Stimulated activated CD4-positive, alpha-beta T cell treated with anti-CD3 and anti-CD28 coated beads, Interleukin-15, amount 100 ng/mL, for 24 hours (primary cell): ENCODE data around the gene PPP1R27.

Source experiments
- DNase-seq: peaks from one replicate; pipeline ENCODE4 v3.0.0-alpha.2; 2020

Gene PPP1R27

DNA sequence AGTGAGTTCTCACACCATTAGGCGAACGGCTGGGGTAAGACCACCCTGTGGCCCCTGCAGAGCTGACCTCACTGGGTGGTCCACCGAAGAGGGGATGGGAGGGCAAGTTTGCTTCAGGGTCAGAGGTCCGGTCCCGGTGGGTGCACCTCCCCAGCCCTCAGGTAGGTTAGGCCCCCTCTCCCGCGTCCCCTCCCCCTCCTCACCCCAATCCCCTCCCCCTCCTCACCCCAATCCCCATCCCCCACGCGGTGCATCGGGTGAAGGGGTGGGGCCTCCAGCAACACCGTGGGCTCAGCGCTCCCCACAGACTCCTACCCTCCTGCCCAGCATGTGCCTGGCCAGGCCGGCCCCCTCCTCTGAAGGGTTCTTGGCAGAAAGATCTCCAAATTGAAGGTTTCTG lies 15.1 kb downstream of the PPP1R27 start:
- DNase-seq, result no peak

- DNase-seq, result no peak
These were observed 17.1 kb downstream of the PPP1R27 start for GRCh38 chr17:81817758-81818147.

DNA sequence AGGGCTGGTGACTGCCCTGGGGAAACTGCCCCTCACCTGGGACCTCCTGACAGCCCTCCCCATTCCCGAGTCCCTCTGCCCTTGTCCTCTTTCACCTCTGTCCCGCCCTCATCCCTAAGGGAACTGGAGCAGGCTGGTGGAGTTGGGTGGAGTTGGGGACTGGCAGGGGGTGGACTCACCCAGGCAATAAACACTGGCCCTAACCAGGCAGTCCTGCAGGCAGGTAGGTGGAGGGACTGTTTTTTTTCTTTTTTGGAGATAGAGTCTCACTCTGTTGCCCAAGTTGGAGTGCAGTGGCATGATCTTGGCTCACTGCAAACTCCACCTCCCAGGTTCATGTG lies 19.2 kb downstream of the PPP1R27 start:
- no peak for DNase-seq

- no peak for DNase-seq
These were observed 19.9 kb downstream of the PPP1R27 start for GRCh38 chr17:81814748-81815645.

- DNase-seq, result no peak
These were observed 20.8 kb downstream of the PPP1R27 start for GRCh38 chr17:81813861-81814683.

- no peak for DNase-seq
These were observed 21.5 kb downstream of the PPP1R27 start for GRCh38 chr17:81813371-81813684.

GRCh38 chr17:81812571-81813370 lies 22.1 kb downstream of the PPP1R27 start:
- DNase-seq, result no peak

- DNase-seq, result no peak
These were observed 22.9 kb downstream of the PPP1R27 start for GRCh38 chr17:81811705-81812570.

- no peak for DNase-seq
These were observed 23.8 kb downstream of the PPP1R27 start for GRCh38 chr17:81810892-81811704.

DNA sequence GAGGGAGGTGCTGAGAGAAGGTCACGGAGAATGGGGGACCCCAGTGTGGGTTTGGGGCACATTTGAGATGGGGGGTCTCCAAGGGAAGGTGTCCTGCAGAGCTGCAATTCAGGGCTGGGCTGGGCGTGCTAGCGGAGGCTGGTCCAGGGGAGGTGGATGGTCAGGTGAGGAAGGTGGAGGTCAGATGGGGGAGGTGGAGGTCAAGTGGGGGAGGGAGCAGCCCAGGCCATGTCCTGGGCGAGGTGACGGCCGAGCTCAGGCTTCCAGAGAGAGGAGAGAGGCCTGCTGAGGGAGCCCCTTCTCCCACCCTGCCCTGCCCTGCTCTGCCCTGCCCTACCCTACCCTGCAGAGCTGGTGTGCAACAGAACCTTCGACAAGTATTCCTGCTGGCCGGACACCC lies 24.4 kb downstream of the PPP1R27 start:
- DNase-seq, result no peak

GRCh38 chr17:81809556-81809998 lies 25.3 kb downstream of the PPP1R27 start:
- no peak for DNase-seq

- no peak for DNase-seq
These were observed 25.9 kb downstream of the PPP1R27 start for GRCh38 chr17:81808778-81809555.

DNA sequence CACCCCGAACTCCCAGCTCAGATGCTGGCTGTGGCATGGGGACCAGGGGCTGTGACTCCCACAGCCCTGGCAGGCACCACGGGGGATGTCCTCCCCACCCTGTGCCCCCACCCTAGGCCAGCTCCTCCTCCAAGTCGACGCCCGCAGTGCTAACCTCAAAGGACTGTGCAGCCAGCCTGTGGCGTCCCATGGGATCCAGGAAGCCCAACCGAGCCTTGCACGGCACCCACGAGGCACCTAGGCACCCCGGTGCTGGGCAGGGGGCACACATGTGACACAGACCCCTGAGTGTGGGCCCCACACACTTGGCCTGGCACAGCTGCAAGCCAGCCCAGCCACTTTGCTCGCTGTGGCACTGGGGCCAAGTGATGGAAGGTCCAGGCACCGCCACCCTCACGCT lies 27.0 kb downstream of the PPP1R27 start:
- no peak for DNase-seq

DNA sequence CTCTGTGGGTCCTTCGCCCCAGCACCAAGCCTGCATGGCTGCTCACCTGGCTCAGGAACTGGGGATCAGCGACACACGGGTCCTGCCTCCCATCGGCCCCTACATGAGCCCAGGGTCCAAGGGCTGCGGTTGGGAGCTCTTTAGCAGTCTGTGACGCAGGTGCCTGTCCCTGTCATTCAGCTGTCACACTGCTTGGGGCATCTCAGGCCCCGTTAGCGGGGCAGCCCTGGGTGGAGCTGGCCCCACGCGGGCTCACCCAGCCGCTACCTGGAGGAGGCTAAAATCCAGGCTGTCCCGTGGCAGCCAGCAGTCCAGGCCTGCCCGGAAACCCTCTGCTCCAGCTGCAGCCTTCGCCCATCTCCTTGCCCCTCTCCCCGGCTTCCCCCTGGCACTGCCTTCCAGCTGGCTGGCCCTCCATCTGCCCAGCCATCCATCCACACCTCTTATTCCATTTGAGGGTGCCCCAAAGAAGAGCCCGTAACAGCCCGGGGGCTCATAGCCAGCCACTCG lies 27.6 kb downstream of the PPP1R27 start:
- DNase-seq, result no peak

DNA sequence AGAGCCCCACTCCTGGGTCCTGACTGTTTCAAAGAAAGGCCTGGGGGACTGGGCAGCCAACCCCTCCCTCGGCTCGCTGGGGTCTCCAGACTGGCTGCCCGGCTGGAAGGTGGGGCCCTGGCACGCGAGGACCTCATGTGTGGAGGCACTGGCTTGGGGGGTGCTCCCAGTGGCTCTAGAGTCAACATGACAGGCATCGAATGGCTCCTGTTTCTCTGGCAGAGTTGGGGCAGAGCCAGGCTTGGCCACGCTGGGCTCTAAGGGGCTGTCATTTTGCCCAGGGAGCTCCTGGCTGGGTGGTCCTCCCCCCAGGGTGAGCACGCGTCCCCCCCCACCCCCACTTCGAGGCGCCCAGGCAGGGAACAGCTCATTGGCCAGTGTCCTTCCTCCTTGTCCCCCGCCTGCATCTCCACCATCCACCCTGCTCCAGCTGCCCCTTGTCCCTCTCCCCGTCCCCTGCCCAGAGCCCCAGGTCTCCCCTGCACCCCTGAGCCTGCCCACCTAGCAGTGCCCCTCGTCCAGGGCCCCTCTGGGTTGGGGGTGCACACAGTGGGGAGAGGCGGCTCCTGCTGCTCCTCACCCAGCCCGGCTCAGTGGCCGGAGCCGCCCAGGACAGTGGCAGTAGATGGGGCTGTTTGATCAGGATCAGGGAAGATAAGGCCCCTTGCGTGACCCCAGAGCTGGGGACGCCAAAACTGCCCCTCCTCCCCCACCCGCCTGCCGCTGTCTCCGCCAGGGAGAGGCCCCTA lies 28.2 kb downstream of the PPP1R27 start:
- DNase-seq, result no peak

DNA sequence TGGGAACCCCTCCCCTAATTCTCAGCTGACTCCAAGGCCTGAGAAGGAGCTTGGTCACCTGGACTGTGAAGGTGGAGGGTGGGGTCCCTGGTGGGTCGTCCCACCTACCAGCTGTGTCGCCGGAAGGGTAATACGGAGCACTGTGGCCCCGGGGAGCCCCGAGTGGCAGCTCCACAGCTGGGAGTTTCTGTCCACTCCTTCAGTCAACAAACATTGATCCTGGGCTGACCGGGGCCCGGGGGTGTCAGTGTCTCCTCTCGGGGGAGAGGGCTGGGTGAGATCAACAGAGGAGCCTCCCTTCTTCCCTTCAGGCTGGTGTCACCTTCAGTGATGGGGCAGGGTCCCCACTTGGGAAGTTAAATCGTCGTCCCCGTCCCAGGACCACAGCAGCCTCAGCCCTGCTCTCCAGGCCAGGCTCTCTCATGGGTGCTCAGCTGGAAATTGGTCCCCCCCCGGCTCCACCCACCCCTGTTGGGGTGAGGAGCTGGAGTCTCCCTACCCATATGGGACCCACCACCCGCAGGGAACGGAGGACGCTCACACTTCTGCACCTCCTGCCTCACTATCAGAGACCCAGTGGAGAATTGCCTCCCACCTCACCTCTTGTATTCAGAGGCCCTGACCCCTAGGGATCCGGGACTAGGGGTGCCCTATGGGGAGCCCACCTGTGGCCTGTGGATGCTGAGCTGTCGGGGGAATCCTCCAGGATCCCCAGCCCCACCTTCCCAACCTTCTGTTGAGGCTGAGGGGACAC lies 29.0 kb downstream of the PPP1R27 start:
- DNase-seq, result no peak

- DNase-seq, result no peak
These were observed 30.1 kb downstream of the PPP1R27 start for GRCh38 chr17:81804559-81805399.
